ENCODE data around the gene CRHR1. TPM values are rescaled to one million over a fixed set of nuclear protein-coding genes. Genes with fewer than 3 reads are reported as not detected.

CRHR1 gene
- total RNA-seq, 1 donor from 2014 or later = not detected

GRCh38 chr17:45847101-45847500 is 63.0 kb downstream of the CRHR1 start:
- Mint-ChIP-seq H3K9me3 (ENCODE audit: unreplicated experiment) (no peaks in the 10 kb centered on the region), H3K4me1 (ENCODE audit: unreplicated experiment) (no peaks in the 10 kb centered on the region), H3K27ac (ENCODE audit: unreplicated experiment) (no peak overlapping the region), H3K36me3 (ENCODE audit: low read depth, unreplicated experiment) (no peaks in the 10 kb centered on the region), H3K27me3 (ENCODE audit: unreplicated experiment) (peaks cover 13% of the 10 kb centered on the region), H3K4me3 (ENCODE audit: unreplicated experiment) (no peak overlapping the region)
- DNase-seq (ENCODE audit: low spot score) = no peak
- no peak for TF ChIP-seq CTCF (IDR thresholded peaks at IDR 0.05; ENCODE audit: unreplicated experiment)

GRCh38 chr17:45847747-45848146 is 63.6 kb downstream of the CRHR1 start:
- Mint-ChIP-seq H3K36me3 (ENCODE audit: low read depth, unreplicated experiment) (no peaks in the 10 kb centered on the region), H3K27ac (ENCODE audit: unreplicated experiment) (no peak overlapping the region), H3K4me1 (ENCODE audit: unreplicated experiment) (no peaks in the 10 kb centered on the region), H3K9me3 (ENCODE audit: unreplicated experiment) (no peaks in the 10 kb centered on the region), H3K4me3 (ENCODE audit: unreplicated experiment) (no peak overlapping the region), H3K27me3 (ENCODE audit: unreplicated experiment) (peaks cover 13% of the 10 kb centered on the region)
- DNase-seq (ENCODE audit: low spot score) = no peak
- TF ChIP-seq CTCF (IDR thresholded peaks at IDR 0.05; ENCODE audit: unreplicated experiment) = no peak

GRCh38 chr17:45848405-45848804 is 64.3 kb downstream of the CRHR1 start:
- Mint-ChIP-seq H3K4me3 (ENCODE audit: unreplicated experiment) (no peak overlapping the region), H3K36me3 (ENCODE audit: low read depth, unreplicated experiment) (no peaks in the 10 kb centered on the region), H3K4me1 (ENCODE audit: unreplicated experiment) (no peaks in the 10 kb centered on the region), H3K27ac (ENCODE audit: unreplicated experiment) (no peak overlapping the region), H3K27me3 (ENCODE audit: unreplicated experiment) (peaks cover 13% of the 10 kb centered on the region), H3K9me3 (ENCODE audit: unreplicated experiment) (no peaks in the 10 kb centered on the region)
- DNase-seq (ENCODE audit: low spot score) = no peak
- TF ChIP-seq CTCF (IDR thresholded peaks at IDR 0.05; ENCODE audit: unreplicated experiment) = no peak

- no peak for TF ChIP-seq CTCF (IDR thresholded peaks at IDR 0.05; ENCODE audit: unreplicated experiment)
- H3K27ac Mint-ChIP-seq (ENCODE audit: unreplicated experiment) = no peak overlapping the region
- H3K4me1 Mint-ChIP-seq (ENCODE audit: unreplicated experiment) = no peaks in the 10 kb centered on the region
- no peak for DNase-seq (ENCODE audit: low spot score)
- H3K36me3 Mint-ChIP-seq (ENCODE audit: low read depth, unreplicated experiment) = no peaks in the 10 kb centered on the region
- no peaks in the 10 kb centered on the region for H3K9me3 Mint-ChIP-seq (ENCODE audit: unreplicated experiment)
- no peak overlapping the region for H3K4me3 Mint-ChIP-seq (ENCODE audit: unreplicated experiment)
- H3K27me3 Mint-ChIP-seq (ENCODE audit: unreplicated experiment) = peaks cover 13% of the 10 kb centered on the region
These were observed 64.9 kb downstream of the CRHR1 start for GRCh38 chr17:45848868-45849535.

GRCh38 chr17:45849536-45849990 is 65.4 kb downstream of the CRHR1 start:
- Mint-ChIP-seq H3K36me3 (ENCODE audit: low read depth, unreplicated experiment) (no peaks in the 10 kb centered on the region), H3K4me3 (ENCODE audit: unreplicated experiment) (no peak overlapping the region), H3K4me1 (ENCODE audit: unreplicated experiment) (no peaks in the 10 kb centered on the region), H3K27me3 (ENCODE audit: unreplicated experiment) (peaks cover 13% of the 10 kb centered on the region), H3K9me3 (ENCODE audit: unreplicated experiment) (no peaks in the 10 kb centered on the region), H3K27ac (ENCODE audit: unreplicated experiment) (no peak overlapping the region)
- DNase-seq (ENCODE audit: low spot score) = no peak
- TF ChIP-seq CTCF (IDR thresholded peaks at IDR 0.05; ENCODE audit: unreplicated experiment) = no peak
